Panc1 (cell line): Measurements from ENCODE around the gene WDR33. TPM values are rescaled to one million over a fixed set of nuclear protein-coding genes. Genes with fewer than 3 reads are reported as not detected.

Experiments used
- ATAC-seq: fragments of 200-7000 bp; cut with Tn5 transposase; 2 replicates; pipeline ENCODE4 v1.9.1; 2020; ENCODE audit warnings: mild to moderate bottlenecking, moderate library complexity
- BruUV-seq: library from RNA; stranded (reverse); fragments of 400-500 nt; replicated peaks from 2 replicates; lab custom pipeline; 2021; lab: Mats Ljungman, UMichigan
- CTCF ChIA-PET: fragments of 300-600 bp; sonication (Branson Sonifier 250); formaldehyde crosslinking; loops from one replicate; lab custom pipeline; 2022; ENCODE audit warnings: antibody characterized with exemption; lab: Charles Lee
- POLR2A ChIA-PET: fragments of 300-600 bp; sonication (Branson Sonifier 250); formaldehyde crosslinking; loops from one replicate; lab custom pipeline; 2022; ENCODE audit warnings: antibody characterized with exemption; lab: Charles Lee
- DNase-seq: peaks from one replicate; pipeline ENCODE4 v3.0.0-alpha.2; 2010; ENCODE audit warnings: low read depth, low spot score
- H3K27ac ChIP-seq: 2 replicates; pipeline ENCODE4 v1.5.1; 2011; ENCODE audit warnings: mild to moderate bottlenecking, low read length, inconsistent platforms
- H3K27me3 ChIP-seq: fragments of 200-500 bp; sonication (Bioruptor generic); 2 replicates; pipeline ENCODE4 v1.6.0; 2014; ENCODE audit warnings: low read length, inconsistent platforms; ENCODE audit not compliant: control insufficient read depth, insufficient read depth
- H3K36me3 ChIP-seq: fragments of 200-500 bp; sonication (Bioruptor generic); 2 replicates; pipeline ENCODE4 v1.5.1; 2014; ENCODE audit warnings: inconsistent platforms, mild to moderate bottlenecking, low read length, moderate library complexity; ENCODE audit not compliant: control insufficient read depth, insufficient read depth
- H3K4me1 ChIP-seq: 2 replicates; pipeline ENCODE4 v1.5.1; 2011; ENCODE audit warnings: inconsistent platforms, mild to moderate bottlenecking, low read length, moderate library complexity; ENCODE audit not compliant: control insufficient read depth, insufficient read depth
- H3K4me3 ChIP-seq, 2 experiments: 2 replicates each; pipeline ENCODE4 v1.5.1; 2011 to 2012; ENCODE audit warnings: low read depth in 2 of 2, low read length in 2 of 2, mild to moderate bottlenecking in 2 of 2, inconsistent platforms in 1 of 2, moderate library complexity in 1 of 2
- H3K9me3 ChIP-seq: fragments of 200-500 bp; sonication (Bioruptor generic); 2 replicates; pipeline ENCODE4 v1.5.1; 2014; ENCODE audit warnings: low read depth, mild to moderate bottlenecking, inconsistent platforms, low read length, moderate library complexity; ENCODE audit not compliant: control insufficient read depth, insufficient read depth
- CTCF ChIP-seq: fragments of 450-650 bp; IDR thresholded peaks from 2 replicates; pipeline ENCODE4 v1.5.1; 2017; ENCODE audit warnings: mild to moderate bottlenecking
- POLR2AphosphoS5 ChIP-seq: IDR thresholded peaks from 2 replicates; pipeline ENCODE4 v1.6.1; 2012; ENCODE audit warnings: mild to moderate bottlenecking, low read depth, low read length, moderate library complexity
- SIN3A ChIP-seq: IDR thresholded peaks from 2 replicates; pipeline ENCODE4 v1.6.1; 2012; ENCODE audit warnings: low read depth, mild to moderate bottlenecking, low read length, moderate library complexity, borderline replicate concordance; ENCODE audit not compliant: insufficient read depth
- TCF7L2 ChIP-seq: IDR thresholded peaks from 2 replicates; pipeline ENCODE4 v1.6.1; 2011; ENCODE audit warnings: mild to moderate bottlenecking, low read depth, low read length, inconsistent platforms
- in situ Hi-C: cut with HindIII; loops from 2 replicates; pipeline ENCODE4 v1.10.0; 2016; ENCODE audit warnings: low sequenced_read_pairs, low pct_unique_long_range_greater_than_20kb
- intact Hi-C: fragments of 100-400 bp; cut with micrococcal nuclease; formaldehyde crosslinking; loops from one replicate; pipeline ENCODE4 v1.10.0; 2022; ENCODE audit not compliant: unreplicated experiment
- total RNA-seq: library from RNA; stranded (reverse); gene quantifications from one replicate; pipeline ENCODE4 v1.2.1, GENCODE V29; 2021; ENCODE audit not compliant: unreplicated experiment
- TF ChIP-seq, protein P1 (sequence below), 2 experiments: IDR thresholded peaks; 2 replicates each; pipeline ENCODE4 v1.6.1; 2011 to 2012; ENCODE audit warnings: low read depth in 2 of 2, control low read depth in 1 of 2, low read length in 1 of 2, mild to moderate bottlenecking in 1 of 2, moderate library complexity in 1 of 2; ENCODE audit not compliant: insufficient read depth in 1 of 2

The WDR33 gene
- total RNA-seq, 1 experiment from 2014 or later: 63.7 TPM

GRCh38 chr2:127747621-127748020 lies 63.4 kb downstream of the WDR33 start:
- TSS peak; percentile 42 for BruUV-seq
- Histone ChIP-seq H3K4me1 (no peaks in the 10 kb centered on the region), H3K9me3 (no peaks in the 10 kb centered on the region), H3K4me3 (no peak overlapping the region), H3K36me3 (peaks cover 3% of the 10 kb centered on the region; the same call in 1 of the 2 replicates), H3K27ac (no peak overlapping the region), H3K27me3 (no peaks in the 10 kb centered on the region)
- intact Hi-C loops (no loop called here), in situ Hi-C loops (no loop called here)
- ChIA-PET POLR2A (no interaction called here), CTCF (no interaction called here)
- ATAC-seq (no peak), DNase-seq (no peak)
- TF ChIP-seq SIN3A (no peak), POLR2AphosphoS5 (no peak), CTCF (no peak), TCF7L2 (no peak)
- TF ChIP-seq, protein P1, sequence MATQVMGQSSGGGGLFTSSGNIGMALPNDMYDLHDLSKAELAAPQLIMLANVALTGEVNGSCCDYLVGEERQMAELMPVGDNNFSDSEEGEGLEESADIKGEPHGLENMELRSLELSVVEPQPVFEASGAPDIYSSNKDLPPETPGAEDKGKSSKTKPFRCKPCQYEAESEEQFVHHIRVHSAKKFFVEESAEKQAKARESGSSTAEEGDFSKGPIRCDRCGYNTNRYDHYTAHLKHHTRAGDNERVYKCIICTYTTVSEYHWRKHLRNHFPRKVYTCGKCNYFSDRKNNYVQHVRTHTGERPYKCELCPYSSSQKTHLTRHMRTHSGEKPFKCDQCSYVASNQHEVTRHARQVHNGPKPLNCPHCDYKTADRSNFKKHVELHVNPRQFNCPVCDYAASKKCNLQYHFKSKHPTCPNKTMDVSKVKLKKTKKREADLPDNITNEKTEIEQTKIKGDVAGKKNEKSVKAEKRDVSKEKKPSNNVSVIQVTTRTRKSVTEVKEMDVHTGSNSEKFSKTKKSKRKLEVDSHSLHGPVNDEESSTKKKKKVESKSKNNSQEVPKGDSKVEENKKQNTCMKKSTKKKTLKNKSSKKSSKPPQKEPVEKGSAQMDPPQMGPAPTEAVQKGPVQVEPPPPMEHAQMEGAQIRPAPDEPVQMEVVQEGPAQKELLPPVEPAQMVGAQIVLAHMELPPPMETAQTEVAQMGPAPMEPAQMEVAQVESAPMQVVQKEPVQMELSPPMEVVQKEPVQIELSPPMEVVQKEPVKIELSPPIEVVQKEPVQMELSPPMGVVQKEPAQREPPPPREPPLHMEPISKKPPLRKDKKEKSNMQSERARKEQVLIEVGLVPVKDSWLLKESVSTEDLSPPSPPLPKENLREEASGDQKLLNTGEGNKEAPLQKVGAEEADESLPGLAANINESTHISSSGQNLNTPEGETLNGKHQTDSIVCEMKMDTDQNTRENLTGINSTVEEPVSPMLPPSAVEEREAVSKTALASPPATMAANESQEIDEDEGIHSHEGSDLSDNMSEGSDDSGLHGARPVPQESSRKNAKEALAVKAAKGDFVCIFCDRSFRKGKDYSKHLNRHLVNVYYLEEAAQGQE (IDR thresholded peaks at IDR 0.05; ENCODE audit: insufficient read depth in 1 of 2, low read depth in 2 of 2, low read length in 1 of 2): no peak

DNA sequence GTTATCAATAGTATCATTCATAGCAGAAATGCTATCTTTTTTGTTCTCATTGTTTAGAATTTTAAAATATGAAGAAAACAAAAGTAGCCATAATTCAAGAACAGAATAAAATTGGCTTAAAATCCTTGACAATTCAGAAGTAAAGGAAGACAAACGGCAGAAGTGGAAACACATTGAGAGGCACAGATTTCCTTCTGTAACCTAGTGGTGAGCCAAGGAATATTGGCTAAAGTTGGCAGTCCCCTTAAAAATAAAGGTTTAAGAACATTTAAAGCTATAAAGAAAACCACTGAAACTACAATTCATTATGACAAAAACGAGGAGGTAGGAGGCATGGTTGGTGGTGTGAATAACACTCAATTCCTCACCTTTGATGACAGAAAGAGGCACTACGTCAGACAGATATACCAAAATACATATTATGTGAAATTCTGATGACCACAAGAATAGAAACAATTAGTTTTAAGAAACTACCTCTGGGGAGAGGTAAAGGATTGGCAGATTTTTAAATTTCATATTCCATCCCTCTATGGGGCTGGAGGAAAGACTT lies 67.4 kb downstream of the WDR33 start:
- Histone ChIP-seq H3K4me1 (no peaks in the 10 kb centered on the region), H3K9me3 (no peaks in the 10 kb centered on the region), H3K27me3 (no peaks in the 10 kb centered on the region), H3K4me3 (no peak overlapping the region), H3K27ac (no peak overlapping the region), H3K36me3 (peaks cover 3% of the 10 kb centered on the region; the same call in 1 of the 2 replicates)
- ATAC-seq: no peak
- BruUV-seq: no TSS peak
- intact Hi-C loops (no loop called here), in situ Hi-C loops (no loop called here)
- ChIA-PET POLR2A (no interaction called here), CTCF (no interaction called here)
- no peak; the same call in 1 of the 2 replicates for TF ChIP-seq CTCF
- no peak for TF ChIP-seq SIN3A
- TF ChIP-seq, protein P1 (IDR thresholded peaks at IDR 0.05; ENCODE audit: insufficient read depth in 1 of 2, low read depth in 2 of 2, low read length in 1 of 2): no peak
- TF ChIP-seq POLR2AphosphoS5: no peak
- no peak for TF ChIP-seq TCF7L2
- DNase-seq: no peak
